ENCODE data around the gene PMM1. TPM values are rescaled to one million over a fixed set of nuclear protein-coding genes. Genes with fewer than 3 reads are reported as not detected.
A peak's percentile ranks its signal among the peaks of the same experiment; 100 is the strongest.

PMM1 gene
- total RNA-seq, 6 experiments from 2014 or later, result 21.6 to 45.1 (median 36.2) TPM

GRCh38 chr22:41619979-41620588 lies 30.4 kb upstream of the PMM1 start:
- intact Hi-C loops (cut with DNase I), result no loop called here
- no peak for TF ChIP-seq POLR2A (IDR thresholded peaks at IDR 0.05)
- no peak for TF ChIP-seq CTCF (IDR thresholded peaks at IDR 0.05)
- peak; percentile 16 to 37 (median 24) for ATAC-seq
- H3K27ac ChIP-seq, result peak overlapping the region; percentile 89 to 98 (median 91)
- H3K27me3 ChIP-seq, result no peaks in the 10 kb centered on the region
- peaks cover 0 to 28% (median 10%) of the 10 kb centered on the region in 4 donors for H3K36me3 ChIP-seq
- peak overlapping the region; percentile 80 to 98 (median 90) for H3K4me3 ChIP-seq
- no peaks in the 10 kb centered on the region for H3K9me3 ChIP-seq
- DNase-seq, result peak; percentile 62 to 74 (median 64)
- H3K4me1 ChIP-seq, result peaks cover 3 to 39% (median 8%) of the 10 kb centered on the region in 4 donors
- WGBS (ENCODE audit: insufficient coverage, low coverage, low lambda C conversion rate, missing lambda C conversion rate), result 5% methylated on average over 10 of the region's 24 CpGs

GRCh38 chr22:41613456-41613855 lies 23.8 kb upstream of the PMM1 start:
- Histone ChIP-seq H3K36me3 (peaks cover 0 to 2% (median 0%) of the 10 kb centered on the region in 4 donors), H3K9me3 (no peaks in the 10 kb centered on the region), H3K4me3 (no peak overlapping the region), H3K4me1 (peaks cover 0 to 37% (median 9%) of the 10 kb centered on the region in 4 donors), H3K27me3 (no peaks in the 10 kb centered on the region), H3K27ac (peak overlapping the region in 1 of 3 donors; percentile 59)
- intact Hi-C loops (cut with DNase I), result no loop called here
- WGBS (ENCODE audit: insufficient coverage, low coverage, low lambda C conversion rate, missing lambda C conversion rate), result 23% methylated on average over 2 of the region's 2 CpGs
- TF ChIP-seq CTCF (IDR thresholded peaks at IDR 0.05), result no peak
- no peak for TF ChIP-seq POLR2A (IDR thresholded peaks at IDR 0.05)
- peak; percentile 92 to 98 (median 96) for ATAC-seq
- DNase-seq, result peak; percentile 63 to 87 (median 79)

- no peaks in the 10 kb centered on the region for H3K27me3 ChIP-seq
- WGBS (ENCODE audit: insufficient coverage, low coverage, low lambda C conversion rate, missing lambda C conversion rate), result 87% methylated on average over 4 of the region's 6 CpGs
- no peak for TF ChIP-seq POLR2A (IDR thresholded peaks at IDR 0.05)
- TF ChIP-seq CTCF (IDR thresholded peaks at IDR 0.05), result no peak
- H3K36me3 ChIP-seq, result peaks cover 0 to 5% (median 1%) of the 10 kb centered on the region in 4 donors
- no peak for ATAC-seq
- no peaks in the 10 kb centered on the region for H3K9me3 ChIP-seq
- intact Hi-C loops (cut with DNase I), result no loop called here
- H3K27ac ChIP-seq, result peak overlapping the region in 2 of 3 donors; percentile 38 to 59
- H3K4me1 ChIP-seq, result peaks cover 0 to 33% (median 9%) of the 10 kb centered on the region in 4 donors
- no peak for DNase-seq
- no peak overlapping the region for H3K4me3 ChIP-seq
Observed at GRCh38 chr22:41612603-41613306, 23.1 kb upstream of the PMM1 start.

GRCh38 chr22:41608386-41608785 lies 18.7 kb upstream of the PMM1 start:
- Histone ChIP-seq H3K4me3 (no peak overlapping the region), H3K4me1 (peaks cover 0 to 12% (median 6%) of the 10 kb centered on the region in 4 donors), H3K27me3 (no peaks in the 10 kb centered on the region), H3K36me3 (peaks cover 0 to 42% (median 19%) of the 10 kb centered on the region in 4 donors), H3K27ac (no peak overlapping the region), H3K9me3 (no peaks in the 10 kb centered on the region)
- ATAC-seq, result no peak
- intact Hi-C loops (cut with DNase I), result no loop called here
- no peak for DNase-seq
- 85% methylated on average over 3 of the region's 3 CpGs for WGBS (ENCODE audit: insufficient coverage, low coverage, low lambda C conversion rate, missing lambda C conversion rate)
- TF ChIP-seq POLR2A (IDR thresholded peaks at IDR 0.05) (no peak), CTCF (IDR thresholded peaks at IDR 0.05) (no peak)
